A673 (cell line): ENCODE results near the gene PTGDS. TPM values are rescaled to one million over a fixed set of nuclear protein-coding genes. Genes with fewer than 3 reads are reported as not detected.

Source experiments
- BruUV-seq: library from RNA; stranded (reverse); fragments of 400-500 nt; replicated peaks from 2 replicates; lab custom pipeline; 2021; lab: Mats Ljungman, UMichigan
- CTCF ChIA-PET: fragments of 300-600 bp; sonication (Branson Sonifier 250); formaldehyde crosslinking; loops from one replicate; lab custom pipeline; 2022; ENCODE audit warnings: antibody characterized with exemption; lab: Charles Lee
- POLR2A ChIA-PET: fragments of 300-600 bp; sonication (Branson Sonifier 250); formaldehyde crosslinking; loops from one replicate; lab custom pipeline; 2022; ENCODE audit warnings: antibody characterized with exemption; ENCODE audit not compliant: low non-redundant PET; lab: Charles Lee
- DNase-seq: peaks from one replicate; pipeline ENCODE4 v3.0.0-alpha.2; 2015; ENCODE audit warnings: low spot score
- H3K27ac ChIP-seq: fragments of 200-600 bp; sonication (generic); 2 replicates; pipeline ENCODE4 v1.5.1; 2016; ENCODE audit warnings: mixed run types, low read depth, mild to moderate bottlenecking, mixed read lengths, antibody characterized with exemption, low read length; ENCODE audit not compliant: poor library complexity, severe bottlenecking
- H3K27me3 ChIP-seq: fragments of 200-600 bp; sonication (generic); replicated peaks from 2 replicates; pipeline ENCODE4 v1.6.1; 2017; ENCODE audit warnings: mixed run types, low read depth, mild to moderate bottlenecking, mixed read lengths, antibody characterized with exemption, low read length; ENCODE audit not compliant: insufficient read depth, poor library complexity
- H3K36me3 ChIP-seq: fragments of 200-600 bp; sonication (generic); 2 replicates; pipeline ENCODE4 v1.6.1; 2016; ENCODE audit warnings: mixed run types, mild to moderate bottlenecking, mixed read lengths, antibody characterized with exemption, low read length; ENCODE audit not compliant: insufficient read depth, poor library complexity, severe bottlenecking
- H3K4me1 ChIP-seq: fragments of 200-600 bp; sonication (generic); 2 replicates; pipeline ENCODE4 v1.6.1; 2017; ENCODE audit warnings: mixed run types, mild to moderate bottlenecking, mixed read lengths, antibody characterized with exemption, low read length; ENCODE audit not compliant: insufficient read depth, poor library complexity, severe bottlenecking
- H3K4me3 ChIP-seq: fragments of 200-600 bp; sonication (generic); 2 replicates; pipeline ENCODE4 v1.5.1; 2016; ENCODE audit warnings: low read depth, mixed run types, mild to moderate bottlenecking, mixed read lengths, low read length; ENCODE audit not compliant: poor library complexity, severe bottlenecking
- H3K9me3 ChIP-seq: fragments of 200-600 bp; sonication (generic); 2 replicates; pipeline ENCODE4 v1.6.1; 2016; ENCODE audit warnings: mixed run types, low read depth, mild to moderate bottlenecking, mixed read lengths, antibody characterized with exemption, low read length; ENCODE audit not compliant: poor library complexity, severe bottlenecking
- EZH2 ChIP-seq: fragments of 200-600 bp; sonication (generic); IDR thresholded peaks from 2 replicates; pipeline ENCODE4 v1.6.1; 2017; ENCODE audit warnings: borderline replicate concordance, low read depth, mild to moderate bottlenecking, mixed read lengths, antibody characterized with exemption, low read length; ENCODE audit not compliant: poor library complexity, severe bottlenecking
- intact Hi-C: fragments of 100-400 bp; cut with micrococcal nuclease; formaldehyde crosslinking; loops from one replicate; pipeline ENCODE4 v1.10.0; 2022; ENCODE audit not compliant: unreplicated experiment
- total RNA-seq: library from RNA; stranded (reverse); gene quantifications from 2 replicates; pipeline ENCODE4 v1.2.3, GENCODE V29; 2021
- TF ChIP-seq, protein P1 (sequence below): fragments of 300-800, 200-600 bp; sonication (generic); conservative IDR thresholded peaks from 2 replicates; pipeline ENCODE4 v1.5.1; 2017; ENCODE audit warnings: low read depth, mild to moderate bottlenecking, antibody characterized with exemption, low read length, moderate library complexity, mixed read lengths

PTGDS gene
- total RNA-seq, 1 experiment from 2014 or later: not detected

DNA sequence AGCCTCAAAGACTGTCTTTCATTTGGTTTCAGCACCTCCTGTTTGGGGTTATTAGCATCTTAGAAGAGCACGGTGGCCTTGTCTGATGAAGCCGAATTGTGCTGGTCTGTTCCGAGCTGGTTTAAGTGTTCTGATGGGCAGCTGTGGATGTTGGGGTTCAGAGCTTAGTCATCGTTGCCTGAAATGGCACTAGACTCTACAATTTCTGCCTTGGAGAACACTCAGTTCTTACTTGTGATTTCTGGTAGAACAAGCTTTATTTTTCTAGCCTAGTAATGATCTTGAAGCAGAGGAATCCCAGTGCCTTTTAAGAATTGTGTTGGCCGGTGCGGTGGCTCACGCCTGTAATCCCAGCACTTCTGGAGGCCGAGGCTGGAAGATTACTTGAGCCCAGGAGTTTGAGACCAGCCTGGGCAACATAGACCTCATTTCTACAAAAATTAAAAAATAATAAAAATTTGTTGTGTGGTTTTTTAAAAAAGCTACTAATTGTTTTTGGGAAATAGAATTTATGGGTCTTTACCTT is 40.6 kb upstream of the PTGDS start:
- Histone ChIP-seq H3K36me3 (peaks cover 20% of the 10 kb centered on the region), H3K4me3 (no peak overlapping the region), H3K4me1 (no peaks in the 10 kb centered on the region), H3K27ac (no peak overlapping the region), H3K27me3 (no peaks in the 10 kb centered on the region), H3K9me3 (no peaks in the 10 kb centered on the region)
- ChIA-PET CTCF (no interaction called here), POLR2A (no interaction called here)
- intact Hi-C loops: no loop called here
- no peak for TF ChIP-seq EZH2
- TF ChIP-seq, protein P1, sequence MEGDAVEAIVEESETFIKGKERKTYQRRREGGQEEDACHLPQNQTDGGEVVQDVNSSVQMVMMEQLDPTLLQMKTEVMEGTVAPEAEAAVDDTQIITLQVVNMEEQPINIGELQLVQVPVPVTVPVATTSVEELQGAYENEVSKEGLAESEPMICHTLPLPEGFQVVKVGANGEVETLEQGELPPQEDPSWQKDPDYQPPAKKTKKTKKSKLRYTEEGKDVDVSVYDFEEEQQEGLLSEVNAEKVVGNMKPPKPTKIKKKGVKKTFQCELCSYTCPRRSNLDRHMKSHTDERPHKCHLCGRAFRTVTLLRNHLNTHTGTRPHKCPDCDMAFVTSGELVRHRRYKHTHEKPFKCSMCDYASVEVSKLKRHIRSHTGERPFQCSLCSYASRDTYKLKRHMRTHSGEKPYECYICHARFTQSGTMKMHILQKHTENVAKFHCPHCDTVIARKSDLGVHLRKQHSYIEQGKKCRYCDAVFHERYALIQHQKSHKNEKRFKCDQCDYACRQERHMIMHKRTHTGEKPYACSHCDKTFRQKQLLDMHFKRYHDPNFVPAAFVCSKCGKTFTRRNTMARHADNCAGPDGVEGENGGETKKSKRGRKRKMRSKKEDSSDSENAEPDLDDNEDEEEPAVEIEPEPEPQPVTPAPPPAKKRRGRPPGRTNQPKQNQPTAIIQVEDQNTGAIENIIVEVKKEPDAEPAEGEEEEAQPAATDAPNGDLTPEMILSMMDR: no peak
- no peak for DNase-seq
- BruUV-seq: no TSS peak

DNA sequence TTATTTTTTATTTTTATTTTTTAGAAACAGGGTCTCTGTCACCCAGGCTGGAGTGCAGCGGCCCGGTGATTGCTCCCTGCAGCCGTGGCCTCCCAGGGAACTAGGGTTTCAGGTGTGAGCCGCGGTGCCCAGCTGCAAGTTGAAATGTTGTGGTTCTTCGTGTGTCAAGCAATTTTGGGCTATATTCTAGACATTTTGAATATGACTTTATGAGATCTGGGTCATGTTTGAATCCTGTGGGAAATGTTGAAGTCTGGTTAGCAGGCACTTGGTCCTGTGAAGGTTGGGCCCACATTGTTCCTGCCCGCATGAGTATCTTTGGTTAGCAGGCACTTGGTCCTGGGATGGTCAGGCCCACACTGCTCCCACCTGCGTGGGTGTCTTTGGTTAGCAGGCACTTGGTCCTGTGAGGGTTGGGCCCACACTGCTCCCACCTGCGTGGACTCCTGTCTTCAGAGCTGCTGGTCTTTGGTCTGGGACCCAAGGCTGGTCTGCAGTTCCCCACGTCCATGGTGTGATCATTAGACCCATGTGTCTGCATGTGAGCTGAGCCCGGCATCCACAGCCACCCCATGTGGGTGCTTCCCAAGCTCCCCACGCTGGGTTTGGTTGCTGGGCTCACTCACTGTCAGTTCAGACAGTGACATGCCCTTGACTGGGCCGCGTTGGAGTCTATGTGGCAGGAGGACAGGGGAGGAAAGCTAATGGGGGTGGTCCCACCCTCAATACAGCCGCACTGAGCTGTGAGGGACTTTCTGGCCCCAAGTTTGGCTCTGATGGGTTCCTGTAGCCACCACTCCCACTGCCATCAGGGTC is 39.9 kb upstream of the PTGDS start:
- Histone ChIP-seq H3K4me3 (no peak overlapping the region), H3K36me3 (peaks cover 27% of the 10 kb centered on the region), H3K9me3 (no peaks in the 10 kb centered on the region), H3K27me3 (no peaks in the 10 kb centered on the region), H3K4me1 (no peaks in the 10 kb centered on the region), H3K27ac (no peak overlapping the region)
- intact Hi-C loops: no loop called here
- BruUV-seq: no TSS peak
- CTCF ChIA-PET: no interaction called here
- POLR2A ChIA-PET: no interaction called here
- TF ChIP-seq, protein P1: no peak
- no peak for TF ChIP-seq EZH2
- DNase-seq: no peak

DNA sequence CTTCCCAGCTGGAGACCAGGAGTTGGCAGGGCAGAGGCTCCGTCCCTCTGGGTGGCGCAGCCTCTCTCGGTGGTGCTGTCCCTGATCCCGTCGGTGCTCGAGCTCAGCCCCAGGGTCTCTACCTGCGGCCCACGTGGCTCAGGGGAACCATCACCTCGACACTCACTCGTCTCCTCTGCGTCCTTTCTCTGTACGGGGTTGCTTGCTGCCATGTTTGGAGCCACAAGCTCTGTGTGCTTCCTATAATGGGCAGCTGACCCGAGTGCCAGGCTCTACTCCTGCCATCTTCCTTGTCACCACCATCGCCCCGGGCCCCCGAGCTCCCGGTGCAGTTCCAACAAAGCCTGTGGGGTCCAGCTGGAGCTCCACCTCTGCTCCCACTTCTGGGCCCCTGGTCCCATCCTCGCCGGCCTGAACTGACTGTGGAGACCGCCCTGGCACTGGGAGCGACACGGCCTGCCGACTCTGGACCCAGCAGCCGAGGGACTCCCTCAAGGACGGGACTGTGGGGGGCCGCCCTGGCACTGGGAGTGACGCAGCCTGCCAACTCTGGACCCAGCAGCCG is 37.8 kb upstream of the PTGDS start:
- BruUV-seq: no TSS peak
- no peak for DNase-seq
- no peaks in the 10 kb centered on the region for H3K27me3 ChIP-seq
- intact Hi-C loops: no loop called here
- no peaks in the 10 kb centered on the region for H3K9me3 ChIP-seq
- ChIA-PET POLR2A (no interaction called here), CTCF (no interaction called here)
- no peak overlapping the region for H3K4me3 ChIP-seq
- H3K36me3 ChIP-seq: peaks cover 33% of the 10 kb centered on the region
- H3K4me1 ChIP-seq: no peaks in the 10 kb centered on the region
- H3K27ac ChIP-seq: no peak overlapping the region
- TF ChIP-seq EZH2: no peak
- TF ChIP-seq, protein P1: no peak
